WTC11 (cell line): ENCODE data around the gene LIMCH1. TPM values are rescaled to one million over a fixed set of nuclear protein-coding genes. Genes with fewer than 3 reads are reported as not detected.

Source experiments
- ATAC-seq: fragments of 200-7000 bp; cut with Tn5 transposase; 2 replicates; pipeline ENCODE4 v1.10.0; 2021; ENCODE audit warnings: mild to moderate bottlenecking, moderate library complexity
- CTCF ChIA-PET: fragments of 300-600 bp; sonication (Branson Sonifier 250); formaldehyde crosslinking; loops from one replicate; lab custom pipeline; 2021; ENCODE audit warnings: antibody characterized with exemption; lab: Charles Lee
- POLR2A ChIA-PET: fragments of 350-600 bp; sonication (Branson Sonifier 250); formaldehyde crosslinking; loops from one replicate; lab custom pipeline; 2021; ENCODE audit warnings: antibody characterized with exemption; lab: Charles Lee
- DNase-seq: peaks from one replicate; pipeline ENCODE4 v3.0.0; 2021; ENCODE audit warnings: low spot score
- H3K27ac Mint-ChIP-seq: 2 replicates; pipeline ENCODE4 v1.8.0; 2021; ENCODE audit warnings: mixed read lengths
- H3K27me3 Mint-ChIP-seq: 2 replicates; pipeline ENCODE4 v1.8.0; 2021; ENCODE audit warnings: low read depth, mild to moderate bottlenecking, moderate library complexity, mixed read lengths
- H3K36me3 Mint-ChIP-seq: 2 replicates; pipeline ENCODE4 v1.8.0; 2021; ENCODE audit warnings: mixed read lengths
- H3K4me1 Mint-ChIP-seq: 2 replicates; pipeline ENCODE4 v1.8.0; 2022; ENCODE audit warnings: mixed read lengths
- H3K4me3 Mint-ChIP-seq: 2 replicates; pipeline ENCODE4 v1.8.0; 2021; ENCODE audit warnings: mild to moderate bottlenecking, moderate library complexity, mixed read lengths
- H3K9me3 Mint-ChIP-seq: 2 replicates; pipeline ENCODE4 v1.8.0; 2021; ENCODE audit warnings: mixed read lengths
- ATF2 ChIP-seq: sonication (generic); formaldehyde crosslinking; IDR thresholded peaks from 2 replicates; pipeline ENCODE4 v1.8.1; 2022; ENCODE audit warnings: low read depth, missing genetic modification reagents, borderline replicate concordance
- CTCF ChIP-seq: fragments of 200-600 bp; IDR thresholded peaks from 2 replicates; pipeline ENCODE4 v1.8.0; 2022; ENCODE audit warnings: antibody characterized with exemption
- ESRRA ChIP-seq: sonication (generic); formaldehyde crosslinking; IDR thresholded peaks from 2 replicates; pipeline ENCODE4 v1.8.1; 2022; ENCODE audit warnings: mild to moderate bottlenecking, missing genetic modification reagents, borderline replicate concordance
- GABPB1 ChIP-seq: sonication (generic); formaldehyde crosslinking; IDR thresholded peaks from 2 replicates; pipeline ENCODE4 v1.8.1; 2023; ENCODE audit warnings: mild to moderate bottlenecking, missing genetic modification reagents
- HMGA2 ChIP-seq: fragments of 250-450 bp; sonication (Bioruptor Pico); IDR thresholded peaks from 2 replicates; pipeline ENCODE4 v1.4.0; 2021; ENCODE audit warnings: mild to moderate bottlenecking, moderate library complexity
- JUN ChIP-seq: sonication (generic); formaldehyde crosslinking; IDR thresholded peaks from 2 replicates; pipeline ENCODE4 v1.8.0; 2023; ENCODE audit warnings: mild to moderate bottlenecking, missing genetic modification reagents
- MAX ChIP-seq: sonication (generic); formaldehyde crosslinking; IDR thresholded peaks from 2 replicates; pipeline ENCODE4 v1.8.0; 2022; ENCODE audit warnings: mild to moderate bottlenecking, missing genetic modification reagents
- NFE2L1 ChIP-seq: sonication (generic); formaldehyde crosslinking; IDR thresholded peaks from 2 replicates; pipeline ENCODE4 v1.8.1; 2023; ENCODE audit warnings: missing genetic modification reagents
- NR2C2 ChIP-seq: sonication (generic); formaldehyde crosslinking; IDR thresholded peaks from 2 replicates; pipeline ENCODE4 v1.8.0; 2022; ENCODE audit warnings: mild to moderate bottlenecking, missing genetic modification reagents
- PRRX2 ChIP-seq: fragments of 250-450 bp; sonication (Bioruptor Pico); IDR thresholded peaks from 2 replicates; pipeline ENCODE4 v1.8.0; 2021; ENCODE audit warnings: mild to moderate bottlenecking
- SOX15 ChIP-seq: fragments of 250-450 bp; sonication (Bioruptor Pico); IDR thresholded peaks from 2 replicates; pipeline ENCODE4 v1.9.0; 2021; ENCODE audit warnings: mild to moderate bottlenecking
- ZNF121 ChIP-seq: sonication (generic); formaldehyde crosslinking; IDR thresholded peaks from 2 replicates; pipeline ENCODE4 v1.8.0; 2023; ENCODE audit warnings: missing genetic modification reagents
- ZNF138 ChIP-seq: sonication (generic); formaldehyde crosslinking; conservative IDR thresholded peaks from 2 replicates; pipeline ENCODE4 v1.8.1; 2022; ENCODE audit warnings: mild to moderate bottlenecking, moderate library complexity, missing genetic modification reagents
- total RNA-seq: library from RNA; stranded (reverse); gene quantifications from 3 replicates; pipeline ENCODE4 v1.2.3, GENCODE V29; 2021
- TF ChIP-seq, protein P1 (sequence below): sonication (generic); formaldehyde crosslinking; IDR thresholded peaks from 2 replicates; pipeline ENCODE4 v1.8.1; 2023; ENCODE audit warnings: mild to moderate bottlenecking, missing genetic modification reagents, borderline replicate concordance
- TF ChIP-seq, protein P2 (sequence below): sonication (generic); formaldehyde crosslinking; IDR thresholded peaks from 2 replicates; pipeline ENCODE4 v1.8.0; 2023; ENCODE audit warnings: missing genetic modification reagents
- TF ChIP-seq, protein P3 (sequence below): sonication (generic); formaldehyde crosslinking; IDR thresholded peaks from 2 replicates; pipeline ENCODE4 v1.8.1; 2022; ENCODE audit warnings: low read depth, mild to moderate bottlenecking, moderate library complexity, missing genetic modification reagents, borderline replicate concordance
- TF ChIP-seq, protein P4 (sequence below): sonication (generic); formaldehyde crosslinking; IDR thresholded peaks from 2 replicates; pipeline ENCODE4 v1.8.0; 2022; ENCODE audit warnings: mild to moderate bottlenecking, missing genetic modification reagents

The LIMCH1 gene
- total RNA-seq, 1 experiment from 2014 or later: 0.92 TPM

- TF ChIP-seq, protein P1, sequence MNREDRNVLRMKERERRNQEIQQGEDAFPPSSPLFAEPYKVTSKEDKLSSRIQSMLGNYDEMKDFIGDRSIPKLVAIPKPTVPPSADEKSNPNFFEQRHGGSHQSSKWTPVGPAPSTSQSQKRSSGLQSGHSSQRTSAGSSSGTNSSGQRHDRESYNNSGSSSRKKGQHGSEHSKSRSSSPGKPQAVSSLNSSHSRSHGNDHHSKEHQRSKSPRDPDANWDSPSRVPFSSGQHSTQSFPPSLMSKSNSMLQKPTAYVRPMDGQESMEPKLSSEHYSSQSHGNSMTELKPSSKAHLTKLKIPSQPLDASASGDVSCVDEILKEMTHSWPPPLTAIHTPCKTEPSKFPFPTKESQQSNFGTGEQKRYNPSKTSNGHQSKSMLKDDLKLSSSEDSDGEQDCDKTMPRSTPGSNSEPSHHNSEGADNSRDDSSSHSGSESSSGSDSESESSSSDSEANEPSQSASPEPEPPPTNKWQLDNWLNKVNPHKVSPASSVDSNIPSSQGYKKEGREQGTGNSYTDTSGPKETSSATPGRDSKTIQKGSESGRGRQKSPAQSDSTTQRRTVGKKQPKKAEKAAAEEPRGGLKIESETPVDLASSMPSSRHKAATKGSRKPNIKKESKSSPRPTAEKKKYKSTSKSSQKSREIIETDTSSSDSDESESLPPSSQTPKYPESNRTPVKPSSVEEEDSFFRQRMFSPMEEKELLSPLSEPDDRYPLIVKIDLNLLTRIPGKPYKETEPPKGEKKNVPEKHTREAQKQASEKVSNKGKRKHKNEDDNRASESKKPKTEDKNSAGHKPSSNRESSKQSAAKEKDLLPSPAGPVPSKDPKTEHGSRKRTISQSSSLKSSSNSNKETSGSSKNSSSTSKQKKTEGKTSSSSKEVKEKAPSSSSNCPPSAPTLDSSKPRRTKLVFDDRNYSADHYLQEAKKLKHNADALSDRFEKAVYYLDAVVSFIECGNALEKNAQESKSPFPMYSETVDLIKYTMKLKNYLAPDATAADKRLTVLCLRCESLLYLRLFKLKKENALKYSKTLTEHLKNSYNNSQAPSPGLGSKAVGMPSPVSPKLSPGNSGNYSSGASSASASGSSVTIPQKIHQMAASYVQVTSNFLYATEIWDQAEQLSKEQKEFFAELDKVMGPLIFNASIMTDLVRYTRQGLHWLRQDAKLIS (CRISPR knock-in tag): no peak
- TF ChIP-seq SOX15 (CRISPR knock-in tag): no peak
- TF ChIP-seq CTCF: no peak
- no peak for TF ChIP-seq PRRX2
- no peak for TF ChIP-seq NFE2L1 (CRISPR knock-in tag)
- TF ChIP-seq NR2C2: no peak
Measured at GRCh38 chr4:41538887-41539498, 1.0 kb downstream of the LIMCH1 start (continued).

DNA sequence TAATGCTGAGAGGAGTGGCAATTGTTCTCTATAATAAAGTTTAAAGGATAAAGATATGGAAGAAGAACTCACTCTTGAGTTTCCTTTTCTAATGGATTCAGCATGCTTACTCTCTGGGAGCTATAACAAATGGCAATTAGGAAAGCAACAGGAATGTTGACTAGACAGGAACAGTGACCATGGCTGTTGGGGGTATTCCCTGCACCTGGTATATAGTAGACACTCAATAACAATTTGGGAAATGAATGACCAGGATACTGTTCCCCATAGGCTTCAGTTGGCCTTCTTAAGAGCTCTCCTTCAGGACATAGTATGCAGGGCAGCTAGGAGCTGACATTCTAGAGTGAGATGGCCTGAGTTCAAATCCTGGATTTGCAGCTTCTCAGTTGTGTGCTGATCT lies 1.8 kb downstream of the LIMCH1 start:
- ATAC-seq (no peak), DNase-seq (no peak)
- Mint-ChIP-seq H3K27me3 (no peaks in the 10 kb centered on the region; the same call in 1 of the 2 replicates), H3K9me3 (no peaks in the 10 kb centered on the region)
- TF ChIP-seq, protein P2, sequence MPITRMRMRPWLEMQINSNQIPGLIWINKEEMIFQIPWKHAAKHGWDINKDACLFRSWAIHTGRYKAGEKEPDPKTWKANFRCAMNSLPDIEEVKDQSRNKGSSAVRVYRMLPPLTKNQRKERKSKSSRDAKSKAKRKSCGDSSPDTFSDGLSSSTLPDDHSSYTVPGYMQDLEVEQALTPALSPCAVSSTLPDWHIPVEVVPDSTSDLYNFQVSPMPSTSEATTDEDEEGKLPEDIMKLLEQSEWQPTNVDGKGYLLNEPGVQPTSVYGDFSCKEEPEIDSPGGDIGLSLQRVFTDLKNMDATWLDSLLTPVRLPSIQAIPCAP (CRISPR knock-in tag): no peak
- TF ChIP-seq ZNF138 (no peak), HMGA2 (CRISPR knock-in tag) (no peak), ESRRA (CRISPR knock-in tag) (no peak)
- TF ChIP-seq, all 79 proteins: peak for 0
- peaks cover 19% of the 10 kb centered on the region for H3K4me1 Mint-ChIP-seq
- ChIA-PET CTCF (no interaction called here), POLR2A (no interaction called here)
- no peaks in the 10 kb centered on the region for H3K36me3 Mint-ChIP-seq
- no peak overlapping the region for H3K4me3 Mint-ChIP-seq
- H3K27ac Mint-ChIP-seq: no peak overlapping the region

GRCh38 chr4:41540687-41541086 lies 2.7 kb downstream of the LIMCH1 start:
- H3K36me3 Mint-ChIP-seq: no peaks in the 10 kb centered on the region
- H3K4me1 Mint-ChIP-seq: peaks cover 19% of the 10 kb centered on the region
- CTCF ChIA-PET: no interaction called here
- TF ChIP-seq JUN (CRISPR knock-in tag) (no peak), MAX (CRISPR knock-in tag) (no peak), ZNF121 (no peak), ATF2 (no peak), GABPB1 (CRISPR knock-in tag) (no peak), ESRRA (CRISPR knock-in tag) (no peak)
- TF ChIP-seq, protein P3, sequence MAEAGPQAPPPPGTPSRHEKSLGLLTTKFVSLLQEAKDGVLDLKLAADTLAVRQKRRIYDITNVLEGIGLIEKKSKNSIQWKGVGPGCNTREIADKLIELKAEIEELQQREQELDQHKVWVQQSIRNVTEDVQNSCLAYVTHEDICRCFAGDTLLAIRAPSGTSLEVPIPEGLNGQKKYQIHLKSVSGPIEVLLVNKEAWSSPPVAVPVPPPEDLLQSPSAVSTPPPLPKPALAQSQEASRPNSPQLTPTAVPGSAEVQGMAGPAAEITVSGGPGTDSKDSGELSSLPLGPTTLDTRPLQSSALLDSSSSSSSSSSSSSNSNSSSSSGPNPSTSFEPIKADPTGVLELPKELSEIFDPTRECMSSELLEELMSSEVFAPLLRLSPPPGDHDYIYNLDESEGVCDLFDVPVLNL (CRISPR knock-in tag): no peak
- TF ChIP-seq, protein P4, sequence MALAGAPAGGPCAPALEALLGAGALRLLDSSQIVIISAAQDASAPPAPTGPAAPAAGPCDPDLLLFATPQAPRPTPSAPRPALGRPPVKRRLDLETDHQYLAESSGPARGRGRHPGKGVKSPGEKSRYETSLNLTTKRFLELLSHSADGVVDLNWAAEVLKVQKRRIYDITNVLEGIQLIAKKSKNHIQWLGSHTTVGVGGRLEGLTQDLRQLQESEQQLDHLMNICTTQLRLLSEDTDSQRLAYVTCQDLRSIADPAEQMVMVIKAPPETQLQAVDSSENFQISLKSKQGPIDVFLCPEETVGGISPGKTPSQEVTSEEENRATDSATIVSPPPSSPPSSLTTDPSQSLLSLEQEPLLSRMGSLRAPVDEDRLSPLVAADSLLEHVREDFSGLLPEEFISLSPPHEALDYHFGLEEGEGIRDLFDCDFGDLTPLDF (CRISPR knock-in tag): no peak
- DNase-seq: no peak
- no peak overlapping the region for H3K27ac Mint-ChIP-seq
- H3K27me3 Mint-ChIP-seq: no peaks in the 10 kb centered on the region; the same call in 1 of the 2 replicates
- ATAC-seq: no peak
- no peak overlapping the region for H3K4me3 Mint-ChIP-seq
- POLR2A ChIA-PET: no interaction called here
- no peaks in the 10 kb centered on the region for H3K9me3 Mint-ChIP-seq
